GM12801 (cell line): ENCODE data around the gene PC.

Experiments used
- CTCF ChIP-seq: IDR thresholded peaks from one replicate; pipeline ENCODE4 v1.5.1; 2011; ENCODE audit warnings: control low read depth; ENCODE audit not compliant: insufficient read length; ENCODE audit errors: extremely low read depth

The PC gene

GRCh38 chr11:66847461-66848232 lies 110.5 kb downstream of the PC start:
- no peak for TF ChIP-seq CTCF

- no peak for TF ChIP-seq CTCF
Observed at GRCh38 chr11:66846671-66847091, 111.5 kb downstream of the PC start.

GRCh38 chr11:66845876-66846212 lies 112.3 kb downstream of the PC start:
- TF ChIP-seq CTCF = no peak

- no peak for TF ChIP-seq CTCF
Observed at GRCh38 chr11:66845143-66845875, 112.9 kb downstream of the PC start.

- TF ChIP-seq CTCF = no peak
Observed at GRCh38 chr11:66844496-66845142, 113.6 kb downstream of the PC start.

- no peak for TF ChIP-seq CTCF
Observed at GRCh38 chr11:66843776-66844495, 114.2 kb downstream of the PC start.
